Fibroblast of peridontal ligament (primary cell): ENCODE data around the gene PLAC8L1.

Experiments used
- DNase-seq: peaks from one replicate; pipeline ENCODE4 v3.0.0-alpha.2; 2010; ENCODE audit errors: extremely low read depth

Gene PLAC8L1

GRCh38 chr5:146042628-146043279 lies 62.6 kb downstream of the PLAC8L1 start:
- peak; percentile 49 for DNase-seq

- peak; percentile 11 for DNase-seq
Measured at GRCh38 chr5:146041180-146041789, 64.1 kb downstream of the PLAC8L1 start.

- no peak for DNase-seq
Measured at GRCh38 chr5:146040527-146040926, 64.8 kb downstream of the PLAC8L1 start.

GRCh38 chr5:146039420-146039819 lies 66.0 kb downstream of the PLAC8L1 start:
- DNase-seq: no peak

- DNase-seq: no peak
Measured at GRCh38 chr5:146034605-146035004, 70.8 kb downstream of the PLAC8L1 start.
